ENCODE data around the gene FOXO1. TPM values are rescaled to one million over a fixed set of nuclear protein-coding genes. Genes with fewer than 3 reads are reported as not detected.

The FOXO1 gene
- total RNA-seq, 2 donors from 2014 or later = 6.1 to 9.5 TPM

- Mint-ChIP-seq H3K9me3 (no peaks in the 10 kb centered on the region), H3K27ac (no peak overlapping the region), H3K4me3 (no peak overlapping the region), H3K4me1 (ENCODE audit: low read depth in 2 of 2) (peaks cover 30 to 40% of the 10 kb centered on the region in 2 donors), H3K27me3 (no peaks in the 10 kb centered on the region), H3K36me3 (no peaks in the 10 kb centered on the region)
- DNase-seq (ENCODE audit: low spot score) (no peak), ATAC-seq (no peak)
Observed at GRCh38 chr13:40660692-40661091, 5.7 kb downstream of the FOXO1 start.

- Mint-ChIP-seq H3K27ac (no peak overlapping the region), H3K4me1 (ENCODE audit: low read depth in 2 of 2) (peaks cover 27 to 40% of the 10 kb centered on the region in 2 donors), H3K4me3 (no peak overlapping the region), H3K9me3 (no peaks in the 10 kb centered on the region), H3K36me3 (no peaks in the 10 kb centered on the region), H3K27me3 (no peaks in the 10 kb centered on the region)
- no peak for DNase-seq (ENCODE audit: low spot score)
- ATAC-seq = no peak
Observed at GRCh38 chr13:40660141-40660664, 6.2 kb downstream of the FOXO1 start.

GRCh38 chr13:40657951-40658350, 8.5 kb downstream of the FOXO1 start:
- no peak for DNase-seq (ENCODE audit: low spot score)

GRCh38 chr13:40657307-40657706, 9.1 kb downstream of the FOXO1 start:
- Mint-ChIP-seq H3K27me3 (no peaks in the 10 kb centered on the region), H3K9me3 (no peaks in the 10 kb centered on the region), H3K36me3 (no peaks in the 10 kb centered on the region), H3K27ac (peak overlapping the region in 1 of 2 donors; percentile 64), H3K4me1 (ENCODE audit: low read depth in 2 of 2) (peaks cover 31 to 44% of the 10 kb centered on the region in 2 donors), H3K4me3 (no peak overlapping the region)
- DNase-seq (ENCODE audit: low spot score) (no peak), ATAC-seq (no peak)

More at GRCh38 chr13:40657951-40658350, 8.5 kb downstream of the FOXO1 start:
- Mint-ChIP-seq H3K4me1 (ENCODE audit: low read depth in 2 of 2) (peaks cover 31 to 47% of the 10 kb centered on the region in 2 donors), H3K27ac (peak overlapping the region in 1 of 2 donors; percentile 64), H3K36me3 (no peaks in the 10 kb centered on the region), H3K9me3 (no peaks in the 10 kb centered on the region), H3K27me3 (no peaks in the 10 kb centered on the region), H3K4me3 (no peak overlapping the region)
- no peak for ATAC-seq

GRCh38 chr13:40656358-40656757, 10.1 kb downstream of the FOXO1 start:
- ATAC-seq = no peak
- H3K27me3 Mint-ChIP-seq = no peaks in the 10 kb centered on the region
- no peak for DNase-seq (ENCODE audit: low spot score)
- H3K9me3 Mint-ChIP-seq = no peaks in the 10 kb centered on the region
- H3K27ac Mint-ChIP-seq = no peak overlapping the region
- peaks cover 35 to 44% of the 10 kb centered on the region in 2 donors for H3K4me1 Mint-ChIP-seq (ENCODE audit: low read depth in 2 of 2)
- no peak overlapping the region for H3K4me3 Mint-ChIP-seq
- no peaks in the 10 kb centered on the region for H3K36me3 Mint-ChIP-seq

- H3K27me3 Mint-ChIP-seq = no peaks in the 10 kb centered on the region
- DNase-seq (ENCODE audit: low spot score) = no peak
- H3K4me1 Mint-ChIP-seq (ENCODE audit: low read depth in 2 of 2) = peaks cover 41 to 43% of the 10 kb centered on the region in 2 donors
- no peaks in the 10 kb centered on the region for H3K9me3 Mint-ChIP-seq
- ATAC-seq = peak; percentile 48 to 67
- H3K27ac Mint-ChIP-seq = peak overlapping the region; percentile 58 to 84
- H3K36me3 Mint-ChIP-seq = no peaks in the 10 kb centered on the region
- H3K4me3 Mint-ChIP-seq = peak overlapping the region; percentile 46
Observed at GRCh38 chr13:40653527-40654318, 12.7 kb downstream of the FOXO1 start.

- Mint-ChIP-seq H3K27ac (no peak overlapping the region), H3K4me1 (ENCODE audit: low read depth in 2 of 2) (peaks cover 32 to 39% of the 10 kb centered on the region in 2 donors), H3K9me3 (no peaks in the 10 kb centered on the region), H3K36me3 (no peaks in the 10 kb centered on the region), H3K27me3 (no peaks in the 10 kb centered on the region), H3K4me3 (no peak overlapping the region)
- ATAC-seq = no peak
- no peak for DNase-seq (ENCODE audit: low spot score)
Observed at GRCh38 chr13:40652588-40652940, 13.9 kb downstream of the FOXO1 start.

GRCh38 chr13:40651866-40652587, 14.4 kb downstream of the FOXO1 start:
- no peak for ATAC-seq
- no peak for DNase-seq (ENCODE audit: low spot score)

GRCh38 chr13:40648841-40649240, 17.6 kb downstream of the FOXO1 start:
- ATAC-seq = no peak
- no peak overlapping the region for H3K27ac Mint-ChIP-seq
- no peak overlapping the region for H3K4me3 Mint-ChIP-seq

More at GRCh38 chr13:40651866-40652587, 14.4 kb downstream of the FOXO1 start:
- H3K4me1 Mint-ChIP-seq (ENCODE audit: low read depth in 2 of 2) = peaks cover 34 to 41% of the 10 kb centered on the region in 2 donors
- no peaks in the 10 kb centered on the region for H3K36me3 Mint-ChIP-seq
- H3K27ac Mint-ChIP-seq = no peak overlapping the region
- H3K9me3 Mint-ChIP-seq = no peaks in the 10 kb centered on the region
- no peaks in the 10 kb centered on the region for H3K27me3 Mint-ChIP-seq
- no peak overlapping the region for H3K4me3 Mint-ChIP-seq

GRCh38 chr13:40648040-40648439, 18.4 kb downstream of the FOXO1 start:
- H3K4me1 Mint-ChIP-seq (ENCODE audit: low read depth in 2 of 2) = peaks cover 28 to 36% of the 10 kb centered on the region in 2 donors
- DNase-seq (ENCODE audit: low spot score) (no peak), ATAC-seq (no peak)
- no peaks in the 10 kb centered on the region for H3K27me3 Mint-ChIP-seq
- no peaks in the 10 kb centered on the region for H3K9me3 Mint-ChIP-seq
- H3K27ac Mint-ChIP-seq = no peak overlapping the region
- no peaks in the 10 kb centered on the region for H3K36me3 Mint-ChIP-seq
- no peak overlapping the region for H3K4me3 Mint-ChIP-seq

More at GRCh38 chr13:40648841-40649240, 17.6 kb downstream of the FOXO1 start:
- no peaks in the 10 kb centered on the region for H3K36me3 Mint-ChIP-seq
- no peaks in the 10 kb centered on the region for H3K9me3 Mint-ChIP-seq
- H3K27me3 Mint-ChIP-seq = no peaks in the 10 kb centered on the region
- H3K4me1 Mint-ChIP-seq (ENCODE audit: low read depth in 2 of 2) = peaks cover 36 to 43% of the 10 kb centered on the region in 2 donors
- DNase-seq (ENCODE audit: low spot score) = no peak

GRCh38 chr13:40644838-40645604, 21.4 kb downstream of the FOXO1 start:
- Mint-ChIP-seq H3K9me3 (no peaks in the 10 kb centered on the region), H3K27ac (peak overlapping the region; percentile 26 to 76), H3K4me1 (ENCODE audit: low read depth in 2 of 2) (peaks cover 30 to 40% of the 10 kb centered on the region in 2 donors), H3K36me3 (no peaks in the 10 kb centered on the region), H3K27me3 (no peaks in the 10 kb centered on the region), H3K4me3 (no peak overlapping the region)
- no peak for DNase-seq (ENCODE audit: low spot score)
- no peak for ATAC-seq

- no peak for DNase-seq (ENCODE audit: low spot score)
- Mint-ChIP-seq H3K4me1 (ENCODE audit: low read depth in 2 of 2) (peaks cover 38% of the 10 kb centered on the region in 2 donors), H3K4me3 (no peak overlapping the region), H3K27ac (no peak overlapping the region), H3K27me3 (no peaks in the 10 kb centered on the region), H3K36me3 (no peaks in the 10 kb centered on the region), H3K9me3 (no peaks in the 10 kb centered on the region)
- ATAC-seq = peak in 1 of 2 donors; percentile 59
Observed at GRCh38 chr13:40640845-40641458, 25.5 kb downstream of the FOXO1 start.

GRCh38 chr13:40640202-40640601, 26.2 kb downstream of the FOXO1 start:
- ATAC-seq (no peak), DNase-seq (ENCODE audit: low spot score) (no peak)
- Mint-ChIP-seq H3K36me3 (no peaks in the 10 kb centered on the region), H3K27me3 (no peaks in the 10 kb centered on the region), H3K9me3 (no peaks in the 10 kb centered on the region), H3K27ac (peak overlapping the region in 1 of 2 donors; percentile 27), H3K4me1 (ENCODE audit: low read depth in 2 of 2) (peaks cover 32 to 35% of the 10 kb centered on the region in 2 donors), H3K4me3 (no peak overlapping the region)

Data from natural killer cell treated with Interleukin-12 subunit alpha and Interleukin-12 subunit beta and Interleukin-15 and Interleukin-18, amount 100 ng/mL, for 72 hours (primary cell).